ENCODE data around the gene TBC1D2B.

Gene TBC1D2B

DNA sequence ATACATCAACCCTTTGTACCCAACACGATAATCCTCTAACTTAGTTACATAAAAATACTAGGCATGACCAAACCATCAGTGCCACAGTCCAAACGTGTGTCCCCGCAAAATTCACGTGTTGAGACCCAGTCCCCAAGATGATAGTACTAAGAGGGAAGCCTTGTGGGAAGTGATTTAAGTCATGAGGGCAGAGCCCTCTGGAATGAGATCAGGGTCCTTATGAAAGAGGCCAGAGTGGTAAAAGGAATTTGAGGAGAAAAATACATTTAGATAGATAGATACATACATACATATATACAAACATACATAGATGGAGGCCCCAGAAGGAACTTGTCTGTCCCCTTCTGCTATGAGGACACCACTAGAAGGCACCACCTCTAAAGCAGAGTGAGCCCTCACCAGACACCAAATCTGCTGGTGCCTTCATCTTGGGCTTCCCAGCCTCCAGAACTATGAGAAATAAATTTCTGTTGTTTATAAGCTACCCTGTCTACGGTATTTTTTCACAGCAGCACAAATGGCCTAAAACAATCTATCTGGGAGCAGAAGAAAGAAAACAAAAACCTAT lies 8.0 kb downstream of the TBC1D2B start:
- DNase-seq (ENCODE audit: low read depth in 1 of 2, low spot score in 1 of 2), result no peak
- TF ChIP-seq POLR2AphosphoS5 (IDR thresholded peaks at IDR 0.05; ENCODE audit: low read depth) (no peak), GABPA (IDR thresholded peaks at IDR 0.05; ENCODE audit: low read depth) (no peak), CTCF (IDR thresholded peaks at IDR 0.05; ENCODE audit: insufficient read depth, low read length) (no peak), SPI1 (IDR thresholded peaks at IDR 0.05; ENCODE audit: borderline replicate concordance, low read depth) (no peak)
- TF ChIP-seq, protein P1, sequence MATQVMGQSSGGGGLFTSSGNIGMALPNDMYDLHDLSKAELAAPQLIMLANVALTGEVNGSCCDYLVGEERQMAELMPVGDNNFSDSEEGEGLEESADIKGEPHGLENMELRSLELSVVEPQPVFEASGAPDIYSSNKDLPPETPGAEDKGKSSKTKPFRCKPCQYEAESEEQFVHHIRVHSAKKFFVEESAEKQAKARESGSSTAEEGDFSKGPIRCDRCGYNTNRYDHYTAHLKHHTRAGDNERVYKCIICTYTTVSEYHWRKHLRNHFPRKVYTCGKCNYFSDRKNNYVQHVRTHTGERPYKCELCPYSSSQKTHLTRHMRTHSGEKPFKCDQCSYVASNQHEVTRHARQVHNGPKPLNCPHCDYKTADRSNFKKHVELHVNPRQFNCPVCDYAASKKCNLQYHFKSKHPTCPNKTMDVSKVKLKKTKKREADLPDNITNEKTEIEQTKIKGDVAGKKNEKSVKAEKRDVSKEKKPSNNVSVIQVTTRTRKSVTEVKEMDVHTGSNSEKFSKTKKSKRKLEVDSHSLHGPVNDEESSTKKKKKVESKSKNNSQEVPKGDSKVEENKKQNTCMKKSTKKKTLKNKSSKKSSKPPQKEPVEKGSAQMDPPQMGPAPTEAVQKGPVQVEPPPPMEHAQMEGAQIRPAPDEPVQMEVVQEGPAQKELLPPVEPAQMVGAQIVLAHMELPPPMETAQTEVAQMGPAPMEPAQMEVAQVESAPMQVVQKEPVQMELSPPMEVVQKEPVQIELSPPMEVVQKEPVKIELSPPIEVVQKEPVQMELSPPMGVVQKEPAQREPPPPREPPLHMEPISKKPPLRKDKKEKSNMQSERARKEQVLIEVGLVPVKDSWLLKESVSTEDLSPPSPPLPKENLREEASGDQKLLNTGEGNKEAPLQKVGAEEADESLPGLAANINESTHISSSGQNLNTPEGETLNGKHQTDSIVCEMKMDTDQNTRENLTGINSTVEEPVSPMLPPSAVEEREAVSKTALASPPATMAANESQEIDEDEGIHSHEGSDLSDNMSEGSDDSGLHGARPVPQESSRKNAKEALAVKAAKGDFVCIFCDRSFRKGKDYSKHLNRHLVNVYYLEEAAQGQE (IDR thresholded peaks at IDR 0.05; ENCODE audit: insufficient replicate concordance, low read depth), result no peak
- peak overlapping the region; percentile 83 for H3K27ac ChIP-seq (replicated peaks)
- H3K27me3 ChIP-seq (ENCODE audit: insufficient read depth, poor library complexity, severe bottlenecking), result no peaks in the 10 kb centered on the region
- H3K4me3 ChIP-seq (replicated peaks; ENCODE audit: insufficient read depth, low read length), result no peak overlapping the region

- DNase-seq (ENCODE audit: low read depth in 1 of 2, low spot score in 1 of 2), result peak in 1 of 2 experiments; percentile 30
- peak overlapping the region; percentile 83 for H3K27ac ChIP-seq (replicated peaks)
- no peaks in the 10 kb centered on the region for H3K27me3 ChIP-seq (ENCODE audit: insufficient read depth, poor library complexity, severe bottlenecking)
- no peak for TF ChIP-seq GABPA (IDR thresholded peaks at IDR 0.05; ENCODE audit: low read depth)
- TF ChIP-seq CTCF (IDR thresholded peaks at IDR 0.05; ENCODE audit: insufficient read depth, low read length), result no peak
- TF ChIP-seq, protein P1 (IDR thresholded peaks at IDR 0.05; ENCODE audit: insufficient replicate concordance, low read depth), result no peak
- no peak overlapping the region for H3K4me3 ChIP-seq (replicated peaks; ENCODE audit: insufficient read depth, low read length)
These were observed 8.5 kb downstream of the TBC1D2B start for GRCh38 chr15:78069052-78069414.

GRCh38 chr15:78067328-78068228 lies 9.9 kb downstream of the TBC1D2B start:
- Histone ChIP-seq H3K27me3 (ENCODE audit: insufficient read depth, poor library complexity, severe bottlenecking) (no peaks in the 10 kb centered on the region), H3K27ac (replicated peaks) (peak overlapping the region; percentile 83), H3K4me3 (replicated peaks; ENCODE audit: insufficient read depth, low read length) (no peak overlapping the region)
- TF ChIP-seq POLR2AphosphoS5 (IDR thresholded peaks at IDR 0.05; ENCODE audit: low read depth) (no peak), SPI1 (IDR thresholded peaks at IDR 0.05; ENCODE audit: borderline replicate concordance, low read depth) (no peak), CTCF (IDR thresholded peaks at IDR 0.05; ENCODE audit: insufficient read depth, low read length) (no peak), GABPA (IDR thresholded peaks at IDR 0.05; ENCODE audit: low read depth) (no peak)
- TF ChIP-seq, protein P1 (IDR thresholded peaks at IDR 0.05; ENCODE audit: insufficient replicate concordance, low read depth), result no peak
- no peak for DNase-seq (ENCODE audit: low read depth in 1 of 2, low spot score in 1 of 2)

Measured in HL-60 (cell line).